ENCODE results near the gene SH2B3. TPM values are rescaled to one million over a fixed set of nuclear protein-coding genes. Genes with fewer than 3 reads are reported as not detected.

The SH2B3 gene
- total RNA-seq, 1 donor from 2014 or later, result 24.1 TPM

DNA sequence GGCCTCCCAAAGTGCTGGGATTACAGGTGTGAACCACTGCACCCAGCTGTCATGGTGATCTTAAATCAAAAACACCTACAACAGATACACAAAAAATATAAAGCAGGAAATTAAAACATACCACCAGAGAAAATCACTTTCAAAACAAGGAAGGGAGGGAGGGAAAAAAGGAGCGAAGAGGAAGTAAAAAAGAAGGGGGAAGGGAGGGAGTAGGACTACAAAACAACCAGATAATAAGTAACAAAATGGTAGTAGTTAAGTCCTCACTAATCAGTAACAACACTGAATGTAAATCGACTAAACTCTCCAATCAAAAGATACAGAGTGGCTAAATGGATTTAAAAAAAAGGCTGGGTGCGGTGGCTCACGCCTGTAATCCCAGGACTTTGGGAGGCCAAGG lies 89.0 kb downstream of the SH2B3 start:
- H3K4me1 ChIP-seq, result no peaks in the 10 kb centered on the region
- intact Hi-C loops (cut with DNase I), result no loop called here
- no peak overlapping the region for H3K27ac ChIP-seq
- no peaks in the 10 kb centered on the region for H3K27me3 ChIP-seq
- peaks cover 0 to 32% of the 10 kb centered on the region in 2 donors for H3K36me3 ChIP-seq
- H3K9me3 ChIP-seq, result no peaks in the 10 kb centered on the region
- TF ChIP-seq, protein P1, sequence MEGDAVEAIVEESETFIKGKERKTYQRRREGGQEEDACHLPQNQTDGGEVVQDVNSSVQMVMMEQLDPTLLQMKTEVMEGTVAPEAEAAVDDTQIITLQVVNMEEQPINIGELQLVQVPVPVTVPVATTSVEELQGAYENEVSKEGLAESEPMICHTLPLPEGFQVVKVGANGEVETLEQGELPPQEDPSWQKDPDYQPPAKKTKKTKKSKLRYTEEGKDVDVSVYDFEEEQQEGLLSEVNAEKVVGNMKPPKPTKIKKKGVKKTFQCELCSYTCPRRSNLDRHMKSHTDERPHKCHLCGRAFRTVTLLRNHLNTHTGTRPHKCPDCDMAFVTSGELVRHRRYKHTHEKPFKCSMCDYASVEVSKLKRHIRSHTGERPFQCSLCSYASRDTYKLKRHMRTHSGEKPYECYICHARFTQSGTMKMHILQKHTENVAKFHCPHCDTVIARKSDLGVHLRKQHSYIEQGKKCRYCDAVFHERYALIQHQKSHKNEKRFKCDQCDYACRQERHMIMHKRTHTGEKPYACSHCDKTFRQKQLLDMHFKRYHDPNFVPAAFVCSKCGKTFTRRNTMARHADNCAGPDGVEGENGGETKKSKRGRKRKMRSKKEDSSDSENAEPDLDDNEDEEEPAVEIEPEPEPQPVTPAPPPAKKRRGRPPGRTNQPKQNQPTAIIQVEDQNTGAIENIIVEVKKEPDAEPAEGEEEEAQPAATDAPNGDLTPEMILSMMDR (IDR thresholded peaks at IDR 0.05), result no peak
- TF ChIP-seq POLR2AphosphoS5 (IDR thresholded peaks at IDR 0.05; ENCODE audit: insufficient read depth in 1 of 2, low read depth in 1 of 2) (no peak), POLR2A (IDR thresholded peaks at IDR 0.05) (no peak)
- no peak for DNase-seq (ENCODE audit: extremely low spot score in 2 of 2)
- H3K4me3 ChIP-seq, result no peak overlapping the region

Other genes with a start within 250 kb of the SH2B3 start
- gene PHETA1, start 36.8 kb upstream of the SH2B3 start, total RNA-seq, result 5.6 TPM
- gene ATXN2, start 193.4 kb downstream of the SH2B3 start, total RNA-seq, result 70.2 TPM

Data from vagina (tissue), 2 donors.